HCT116 (cell line): Measurements from ENCODE around the gene ASCC2. TPM values are rescaled to one million over a fixed set of nuclear protein-coding genes. Genes with fewer than 3 reads are reported as not detected.

ENCODE experiments used
- ATAC-seq: fragments of 200-7000 bp; cut with Tn5 transposase; 2 replicates; pipeline ENCODE4 v1.9.1; 2020; ENCODE audit warnings: mild to moderate bottlenecking, moderate library complexity
- BruUV-seq: library from RNA; stranded (reverse); fragments of 400-500 nt; replicated peaks from 2 replicates; lab custom pipeline; 2021; lab: Mats Ljungman, UMichigan
- CTCF ChIA-PET: fragments of 300-600 bp; sonication (Branson Sonifier 250); formaldehyde crosslinking; loops from one replicate; lab custom pipeline; 2021; ENCODE audit warnings: antibody characterized with exemption; lab: Charles Lee
- POLR2A ChIA-PET: fragments of 300-600, 350-600 bp; sonication (Branson Sonifier 250); formaldehyde crosslinking; loops from one replicate; lab custom pipeline; 2021; ENCODE audit warnings: antibody characterized with exemption; lab: Charles Lee
- RAD21 ChIA-PET, 2 experiments: fragments of 300-600 bp; sonication (Branson Sonifier 250); formaldehyde crosslinking; loops; one replicate each; lab custom pipeline; 2023; ENCODE audit warnings: low total read pairs in 2 of 2; ENCODE audit not compliant: uncharacterized antibody in 2 of 2, unreplicated experiment in 2 of 2, low non-redundant PET in 1 of 2; lab: Charles Lee
- DNase-seq: peaks from one replicate; pipeline ENCODE4 v3.0.0-alpha.2; 2010; ENCODE audit warnings: low read depth, low spot score
- H2AFZ ChIP-seq: fragments of 200-600 bp; shearing (Covaris generic), sonication (generic); 2 replicates; pipeline ENCODE4 v1.6.1; 2017; ENCODE audit warnings: low read depth, mixed run types, mixed read lengths, antibody characterized with exemption, low read length; ENCODE audit not compliant: poor library complexity, severe bottlenecking
- H3K27ac ChIP-seq: 2 replicates; pipeline ENCODE4 v1.5.1; 2012; ENCODE audit warnings: low read depth, low read length
- H3K27me3 ChIP-seq: fragments of 200-600 bp; sonication (generic); 2 replicates; pipeline ENCODE4 v1.6.1; 2016; ENCODE audit warnings: mixed run types, low read length, mixed read lengths; ENCODE audit not compliant: insufficient read depth
- H3K36me3 ChIP-seq, 2 experiments: fragments of 200-500 bp in 1 of 2; fragments of 200-600 bp in 1 of 2; sonication (Bioruptor generic) in 1 of 2; sonication (generic) in 1 of 2; 2 replicates each; pipeline versions ENCODE4 v1.5.1 to v1.6.1; 2014 to 2016; ENCODE audit warnings: low read length in 2 of 2, inconsistent platforms in 1 of 2, mixed read lengths in 1 of 2, mixed run types in 1 of 2; ENCODE audit not compliant: insufficient read depth in 2 of 2, control insufficient read depth in 1 of 2
- H3K4me1 ChIP-seq, 2 experiments: fragments of 200-600 bp in 1 of 2; sonication (generic) in 1 of 2; 2 replicates each; pipeline versions ENCODE4 v1.5.1 to v1.6.1; 2012 to 2017; ENCODE audit warnings: low read length in 2 of 2, inconsistent platforms in 1 of 2, mild to moderate bottlenecking in 1 of 2, mixed read lengths in 1 of 2, mixed run types in 1 of 2, moderate library complexity in 1 of 2; ENCODE audit not compliant: insufficient read depth in 2 of 2, control insufficient read depth in 1 of 2
- H3K4me2 ChIP-seq: fragments of 200-600 bp; sonication (generic); 2 replicates; pipeline ENCODE4 v1.6.1; 2017; ENCODE audit warnings: mixed run types, low read length, mixed read lengths
- H3K4me3 ChIP-seq, 2 experiments: fragments of 200-600 bp in 1 of 2; sonication (generic) in 1 of 2; replicated peaks in 1 of 2; 2 replicates each; pipeline ENCODE4 v1.5.1; 2011 to 2016; ENCODE audit warnings: low read length in 2 of 2, control low read depth in 1 of 2, low read depth in 1 of 2, mild to moderate bottlenecking in 1 of 2, mixed read lengths in 1 of 2, mixed run types in 1 of 2
- H3K79me2 ChIP-seq: fragments of 200-600 bp; sonication (generic); 2 replicates; pipeline ENCODE4 v1.6.1; 2017; ENCODE audit warnings: mild to moderate bottlenecking, mixed run types, low read length, moderate library complexity, mixed read lengths; ENCODE audit not compliant: insufficient read depth
- H3K9ac ChIP-seq: fragments of 200-600 bp; sonication (generic); 2 replicates; pipeline ENCODE4 v1.6.1; 2016; ENCODE audit warnings: low read length, mixed read lengths
- H3K9me2 ChIP-seq: fragments of 200-600 bp; sonication (generic), shearing (Covaris generic); 2 replicates; pipeline ENCODE4 v1.6.1; 2017; ENCODE audit warnings: mixed run types, mild to moderate bottlenecking, moderate library complexity; ENCODE audit not compliant: insufficient read depth
- H3K9me3 ChIP-seq, 2 experiments: fragments of 200-500 bp in 1 of 2; fragments of 200-600 bp in 1 of 2; sonication (Bioruptor generic) in 1 of 2; sonication (generic) in 1 of 2; 2 replicates each; pipeline ENCODE4 v1.6.1; 2014 to 2017; ENCODE audit warnings: low read length in 2 of 2, mixed read lengths in 2 of 2, inconsistent platforms in 1 of 2, low read depth in 1 of 2, mild to moderate bottlenecking in 1 of 2, mixed run types in 1 of 2, moderate library complexity in 1 of 2; ENCODE audit not compliant: control insufficient read depth in 1 of 2, insufficient read depth in 1 of 2
- H4K20me1 ChIP-seq: fragments of 200-600 bp; sonication (generic), shearing (Covaris generic); 2 replicates; pipeline ENCODE4 v1.6.1; 2017; ENCODE audit warnings: mixed run types, mild to moderate bottlenecking, moderate library complexity; ENCODE audit not compliant: insufficient read depth
- CBX3 ChIP-seq: IDR thresholded peaks from 2 replicates; pipeline ENCODE4 v1.6.1; 2012; ENCODE audit warnings: low read depth
- CEBPB ChIP-seq: IDR thresholded peaks from 2 replicates; pipeline ENCODE4 v1.6.1; 2012; ENCODE audit warnings: low read depth
- EZH2phosphoT487 ChIP-seq: fragments of 200-600 bp; IDR thresholded peaks from 2 replicates; pipeline ENCODE4 v1.6.1; 2018; ENCODE audit warnings: antibody characterized with exemption, borderline replicate concordance
- FOSL1 ChIP-seq: IDR thresholded peaks from 2 replicates; pipeline ENCODE4 v1.6.1; 2012; ENCODE audit warnings: low read depth
- POLR2A ChIP-seq: IDR thresholded peaks from 2 replicates; pipeline ENCODE4 v1.7.0; 2011; ENCODE audit warnings: borderline replicate concordance; ENCODE audit not compliant: insufficient read depth, insufficient read length; ENCODE audit errors: extremely low read depth
- POLR2AphosphoS5 ChIP-seq: IDR thresholded peaks from 2 replicates; pipeline ENCODE4 v1.6.1; 2011; ENCODE audit warnings: mild to moderate bottlenecking, low read depth, low read length, moderate library complexity
- RAD21 ChIP-seq: IDR thresholded peaks from 2 replicates; pipeline ENCODE4 v1.6.1; 2012; ENCODE audit warnings: low read depth, mild to moderate bottlenecking
- SIN3A ChIP-seq: IDR thresholded peaks from 2 replicates; pipeline ENCODE4 v1.6.1; 2012; ENCODE audit warnings: low read depth
- SP1 ChIP-seq: IDR thresholded peaks from 2 replicates; pipeline ENCODE4 v1.6.1; 2012; ENCODE audit warnings: low read depth
- TCF7L2 ChIP-seq: IDR thresholded peaks from 2 replicates; pipeline ENCODE4 v1.7.0; 2011; ENCODE audit warnings: borderline replicate concordance, inconsistent platforms; ENCODE audit not compliant: insufficient read depth, insufficient read length; ENCODE audit errors: extremely low read depth
- ZFX ChIP-seq: fragments of 450-650 bp; IDR thresholded peaks from 2 replicates; pipeline ENCODE4 v1.6.1; 2017
- ZNF274 ChIP-seq: fragments of 200-500 bp; sonication (Bioruptor generic); IDR thresholded peaks from 2 replicates; pipeline ENCODE4 v1.6.1; 2014; ENCODE audit warnings: mild to moderate bottlenecking, low read depth, low read length, inconsistent platforms
- intact Hi-C: fragments of 100-400 bp; cut with micrococcal nuclease; formaldehyde crosslinking; loops from 2 replicates; pipeline ENCODE4 v1.10.0; 2022
- total RNA-seq: library from RNA; stranded (reverse); gene quantifications from one replicate; pipeline ENCODE4 v1.2.1, GENCODE V29; 2021; ENCODE audit not compliant: unreplicated experiment
- TF ChIP-seq, protein P1 (sequence below), 3 experiments: fragments of 200-600 bp in 1 of 3; sonication (generic) in 1 of 3; IDR thresholded peaks in 2 of 3; conservative IDR thresholded peaks in 1 of 3; 2 replicates each; pipeline ENCODE4 v1.5.1; 2012 to 2017; ENCODE audit warnings: low read depth in 2 of 3, low read length in 2 of 3, antibody characterized with exemption in 1 of 3, borderline replicate concordance in 1 of 3, control low read depth in 1 of 3, mild to moderate bottlenecking in 1 of 3, mixed read lengths in 1 of 3, mixed run types in 1 of 3, moderate library complexity in 1 of 3; ENCODE audit not compliant: insufficient read depth in 1 of 3
- TF ChIP-seq, protein P2 (sequence below): IDR thresholded peaks from 2 replicates; pipeline ENCODE4 v1.6.1; 2012
- TF ChIP-seq, protein P3 (sequence below): IDR thresholded peaks from 2 replicates; pipeline ENCODE4 v1.6.1; 2012; ENCODE audit warnings: low read depth
- TF ChIP-seq, protein P4 (sequence below): IDR thresholded peaks from 2 replicates; pipeline ENCODE4 v1.6.1; 2012

ASCC2 gene
- total RNA-seq, 1 experiment from 2014 or later = 68.6 TPM

DNA sequence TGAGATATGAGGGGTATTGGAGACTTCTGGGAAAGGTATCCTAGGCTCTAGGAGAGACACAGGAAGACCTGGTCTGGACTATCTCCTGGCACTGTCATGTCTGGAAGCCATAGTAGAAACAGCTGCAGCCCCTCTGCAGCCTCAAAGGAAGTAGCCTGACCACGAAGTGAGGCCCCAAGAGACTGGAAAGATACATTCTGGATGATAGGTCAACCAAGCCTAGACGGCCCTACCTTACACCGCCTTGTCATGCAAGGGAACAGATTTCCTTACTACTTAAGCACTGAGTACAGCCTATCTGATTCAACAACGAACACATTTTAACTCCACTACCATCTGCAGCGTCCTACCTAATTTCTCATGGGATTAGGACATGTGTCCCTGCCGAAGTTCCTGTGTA, 39.8 kb downstream of the ASCC2 start:
- Histone ChIP-seq H3K9me2 (no peaks in the 10 kb centered on the region), H4K20me1 (no peaks in the 10 kb centered on the region), H2AFZ (no peak overlapping the region), H3K27me3 (no peaks in the 10 kb centered on the region), H3K4me3 (no peak overlapping the region), H3K4me1 (peaks cover 26 to 28% of the 10 kb centered on the region in 2 experiments), H3K27ac (peak overlapping the region; percentile 67), H3K9me3 (no peaks in the 10 kb centered on the region), H3K36me3 (peaks cover 11 to 25% of the 10 kb centered on the region in 2 experiments; a peak in 3 of 4 replicates), H3K9ac (no peak overlapping the region), H3K4me2 (peak overlapping the region; percentile 73), H3K79me2 (no peaks in the 10 kb centered on the region)
- ATAC-seq (no peak), DNase-seq (no peak)
- RAD21 ChIA-PET = no interaction called here
- POLR2A ChIA-PET = no interaction called here
- no TSS peak for BruUV-seq
- CTCF ChIA-PET = no interaction called here
- TF ChIP-seq FOSL1 (no peak), ZNF274 (no peak), RAD21 (no peak), CEBPB (no peak), CBX3 (no peak), ZFX (no peak), TCF7L2 (no peak), SIN3A (no peak), EZH2phosphoT487 (no peak), SP1 (no peak), POLR2A (no peak), POLR2AphosphoS5 (no peak)
- TF ChIP-seq, protein P1, sequence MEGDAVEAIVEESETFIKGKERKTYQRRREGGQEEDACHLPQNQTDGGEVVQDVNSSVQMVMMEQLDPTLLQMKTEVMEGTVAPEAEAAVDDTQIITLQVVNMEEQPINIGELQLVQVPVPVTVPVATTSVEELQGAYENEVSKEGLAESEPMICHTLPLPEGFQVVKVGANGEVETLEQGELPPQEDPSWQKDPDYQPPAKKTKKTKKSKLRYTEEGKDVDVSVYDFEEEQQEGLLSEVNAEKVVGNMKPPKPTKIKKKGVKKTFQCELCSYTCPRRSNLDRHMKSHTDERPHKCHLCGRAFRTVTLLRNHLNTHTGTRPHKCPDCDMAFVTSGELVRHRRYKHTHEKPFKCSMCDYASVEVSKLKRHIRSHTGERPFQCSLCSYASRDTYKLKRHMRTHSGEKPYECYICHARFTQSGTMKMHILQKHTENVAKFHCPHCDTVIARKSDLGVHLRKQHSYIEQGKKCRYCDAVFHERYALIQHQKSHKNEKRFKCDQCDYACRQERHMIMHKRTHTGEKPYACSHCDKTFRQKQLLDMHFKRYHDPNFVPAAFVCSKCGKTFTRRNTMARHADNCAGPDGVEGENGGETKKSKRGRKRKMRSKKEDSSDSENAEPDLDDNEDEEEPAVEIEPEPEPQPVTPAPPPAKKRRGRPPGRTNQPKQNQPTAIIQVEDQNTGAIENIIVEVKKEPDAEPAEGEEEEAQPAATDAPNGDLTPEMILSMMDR (IDR thresholded peaks at IDR 0.05 in 2 of 3, conservative IDR thresholded peaks at IDR 0.05 in 1 of 3; ENCODE audit: borderline replicate concordance in 1 of 3, insufficient read depth in 1 of 3, low read depth in 2 of 3, low read length in 2 of 3) = no peak
- TF ChIP-seq, protein P2, sequence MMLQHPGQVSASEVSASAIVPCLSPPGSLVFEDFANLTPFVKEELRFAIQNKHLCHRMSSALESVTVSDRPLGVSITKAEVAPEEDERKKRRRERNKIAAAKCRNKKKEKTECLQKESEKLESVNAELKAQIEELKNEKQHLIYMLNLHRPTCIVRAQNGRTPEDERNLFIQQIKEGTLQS = no peak
- TF ChIP-seq, protein P3, sequence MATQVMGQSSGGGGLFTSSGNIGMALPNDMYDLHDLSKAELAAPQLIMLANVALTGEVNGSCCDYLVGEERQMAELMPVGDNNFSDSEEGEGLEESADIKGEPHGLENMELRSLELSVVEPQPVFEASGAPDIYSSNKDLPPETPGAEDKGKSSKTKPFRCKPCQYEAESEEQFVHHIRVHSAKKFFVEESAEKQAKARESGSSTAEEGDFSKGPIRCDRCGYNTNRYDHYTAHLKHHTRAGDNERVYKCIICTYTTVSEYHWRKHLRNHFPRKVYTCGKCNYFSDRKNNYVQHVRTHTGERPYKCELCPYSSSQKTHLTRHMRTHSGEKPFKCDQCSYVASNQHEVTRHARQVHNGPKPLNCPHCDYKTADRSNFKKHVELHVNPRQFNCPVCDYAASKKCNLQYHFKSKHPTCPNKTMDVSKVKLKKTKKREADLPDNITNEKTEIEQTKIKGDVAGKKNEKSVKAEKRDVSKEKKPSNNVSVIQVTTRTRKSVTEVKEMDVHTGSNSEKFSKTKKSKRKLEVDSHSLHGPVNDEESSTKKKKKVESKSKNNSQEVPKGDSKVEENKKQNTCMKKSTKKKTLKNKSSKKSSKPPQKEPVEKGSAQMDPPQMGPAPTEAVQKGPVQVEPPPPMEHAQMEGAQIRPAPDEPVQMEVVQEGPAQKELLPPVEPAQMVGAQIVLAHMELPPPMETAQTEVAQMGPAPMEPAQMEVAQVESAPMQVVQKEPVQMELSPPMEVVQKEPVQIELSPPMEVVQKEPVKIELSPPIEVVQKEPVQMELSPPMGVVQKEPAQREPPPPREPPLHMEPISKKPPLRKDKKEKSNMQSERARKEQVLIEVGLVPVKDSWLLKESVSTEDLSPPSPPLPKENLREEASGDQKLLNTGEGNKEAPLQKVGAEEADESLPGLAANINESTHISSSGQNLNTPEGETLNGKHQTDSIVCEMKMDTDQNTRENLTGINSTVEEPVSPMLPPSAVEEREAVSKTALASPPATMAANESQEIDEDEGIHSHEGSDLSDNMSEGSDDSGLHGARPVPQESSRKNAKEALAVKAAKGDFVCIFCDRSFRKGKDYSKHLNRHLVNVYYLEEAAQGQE = no peak
- TF ChIP-seq, protein P4, sequence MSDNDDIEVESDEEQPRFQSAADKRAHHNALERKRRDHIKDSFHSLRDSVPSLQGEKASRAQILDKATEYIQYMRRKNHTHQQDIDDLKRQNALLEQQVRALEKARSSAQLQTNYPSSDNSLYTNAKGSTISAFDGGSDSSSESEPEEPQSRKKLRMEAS = no peak
- intact Hi-C loops = no loop called here
